AG08395 (cell line): Measurements from ENCODE around the gene FER.
A peak's percentile ranks its signal among the peaks of the same experiment; 100 is the strongest.
"Not testable (repeated sequence)": the region's sequence is repeated elsewhere in the genome, so short reads cannot be mapped to it uniquely, and the experiment has no call there.

Source experiments
- DNase-seq: peaks from one replicate; pipeline ENCODE4 v3.0.0; 2012; ENCODE audit warnings: mixed read lengths, low spot score

Gene FER

GRCh38 chr5:108747111-108747773 lies 455 bp upstream of the FER start:
- DNase-seq = no peak

DNA sequence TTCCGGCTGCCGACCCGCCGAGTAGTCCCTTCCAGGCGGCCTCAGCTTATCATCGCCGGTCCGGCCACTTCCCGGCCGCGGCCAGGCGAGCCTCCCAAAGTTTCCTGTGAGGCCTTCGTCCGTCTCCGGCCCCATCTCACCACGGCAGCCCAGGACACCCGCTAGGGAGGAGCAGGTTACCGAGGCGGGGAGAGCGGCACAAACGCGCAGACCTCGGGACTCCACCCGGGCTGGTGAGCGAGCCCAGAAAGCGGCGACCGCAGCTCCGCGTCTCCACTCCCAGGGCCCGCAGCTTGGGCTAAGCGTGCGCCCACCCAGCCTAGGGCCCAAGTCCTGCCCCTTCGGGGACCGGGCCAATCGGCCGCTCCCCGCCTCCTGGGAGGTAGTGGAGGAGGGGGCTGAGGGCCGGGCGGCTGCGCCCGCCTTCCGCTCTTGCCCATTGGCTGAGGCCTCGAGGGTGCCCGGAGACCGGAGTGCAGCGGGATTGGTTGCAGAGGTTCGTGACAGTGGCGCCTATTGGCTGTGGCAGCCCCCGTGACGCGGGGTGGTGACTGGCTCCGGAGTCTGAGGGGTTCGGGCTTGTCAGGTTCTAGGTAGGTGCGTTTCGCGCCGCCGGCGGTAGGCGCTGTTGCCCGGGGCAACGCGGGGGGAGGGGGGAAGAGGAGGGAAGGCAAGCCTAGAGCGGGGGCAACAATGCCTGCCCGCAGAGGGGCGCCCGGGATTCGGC lies 867 bp downstream of the FER start:
- peak; percentile 98 for DNase-seq

GRCh38 chr5:108749128-108749861 lies 1.6 kb downstream of the FER start:
- DNase-seq = peak; percentile 59

DNA sequence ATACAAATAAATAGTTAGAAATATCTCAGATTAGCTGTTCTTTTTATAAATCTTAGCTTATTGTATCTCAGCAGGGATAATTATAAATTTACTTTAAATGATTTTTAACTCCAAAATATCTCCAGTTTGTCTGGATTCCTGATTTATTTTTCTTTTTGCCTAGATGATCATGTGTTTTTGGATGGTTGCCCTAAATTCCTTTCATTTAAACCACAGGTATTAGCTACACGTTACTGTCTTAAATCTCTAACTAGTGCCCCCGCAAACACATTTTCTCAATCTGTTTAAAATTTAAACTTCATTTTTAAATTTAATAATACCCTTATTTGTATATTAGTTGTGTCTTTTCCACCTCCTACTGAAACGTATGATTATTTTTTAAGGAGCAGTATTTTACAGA lies 5.6 kb downstream of the FER start:
- no peak for DNase-seq

DNA sequence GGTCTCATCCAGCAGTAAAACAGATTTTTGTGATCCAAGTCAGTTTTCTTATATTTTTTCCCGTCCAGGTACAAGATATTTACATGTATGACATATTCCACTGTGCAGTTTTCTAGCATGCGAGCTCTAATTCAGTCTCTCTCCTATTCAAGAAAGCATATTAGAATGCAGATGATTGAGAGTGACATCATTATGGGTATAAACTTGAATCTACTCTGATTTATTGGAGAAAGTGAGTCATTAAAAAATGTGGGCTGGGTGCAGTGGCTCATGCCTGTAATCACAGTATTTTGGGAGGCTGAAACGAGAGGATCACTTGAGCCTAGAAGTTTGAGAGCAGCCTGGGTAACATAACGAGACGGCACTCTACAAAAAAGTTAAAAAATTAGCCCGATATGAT lies 6.2 kb downstream of the FER start:
- DNase-seq = peak; percentile 18

DNA sequence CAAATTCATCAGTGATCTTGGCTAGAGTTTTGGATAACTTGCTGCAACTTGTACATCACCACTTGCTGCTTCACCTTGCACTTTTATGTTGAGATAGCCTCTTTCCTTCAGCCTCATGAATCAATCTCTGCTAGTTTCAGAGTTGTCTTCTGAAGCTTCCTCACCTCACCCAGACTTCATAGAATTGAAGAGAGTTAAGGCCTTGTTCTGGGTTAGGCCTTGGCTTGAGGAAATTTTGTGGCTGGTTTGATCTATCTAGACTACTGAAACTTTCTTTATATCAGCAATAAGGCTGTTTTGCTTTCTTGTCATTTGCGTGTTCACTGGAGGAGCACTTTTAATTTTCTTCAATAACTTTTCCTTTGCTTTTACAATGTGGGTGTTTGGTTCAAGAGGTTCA lies 12.8 kb downstream of the FER start:
- DNase-seq = no peak

- DNase-seq = no peak
These were observed 15.0 kb downstream of the FER start for GRCh38 chr5:108762660-108763059.

- DNase-seq = no peak
These were observed 15.7 kb downstream of the FER start for GRCh38 chr5:108763222-108763916.

DNA sequence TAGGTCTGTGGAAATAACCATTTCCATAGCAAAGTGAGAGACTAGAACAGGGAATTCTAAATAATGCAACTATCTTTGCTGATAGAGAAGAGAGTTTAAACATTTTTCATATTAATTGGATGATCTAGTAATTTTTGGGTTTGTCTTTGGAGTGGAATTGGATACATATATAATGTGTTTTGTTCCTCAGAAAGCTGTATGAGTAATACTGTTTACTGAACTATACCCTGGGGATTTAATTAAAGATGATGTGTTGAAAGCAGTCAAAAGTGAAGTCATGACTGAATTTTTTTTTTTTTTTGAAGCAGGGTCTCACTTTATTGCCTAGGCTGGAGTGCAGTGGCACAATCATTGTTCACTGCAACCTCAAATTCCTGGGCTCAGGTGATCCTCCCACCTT lies 17.9 kb downstream of the FER start:
- DNase-seq = no peak

- not testable (repeated sequence) for DNase-seq
These were observed 19.2 kb downstream of the FER start for GRCh38 chr5:108766916-108767315.

GRCh38 chr5:108769352-108769751 lies 21.7 kb downstream of the FER start:
- no peak for DNase-seq

DNA sequence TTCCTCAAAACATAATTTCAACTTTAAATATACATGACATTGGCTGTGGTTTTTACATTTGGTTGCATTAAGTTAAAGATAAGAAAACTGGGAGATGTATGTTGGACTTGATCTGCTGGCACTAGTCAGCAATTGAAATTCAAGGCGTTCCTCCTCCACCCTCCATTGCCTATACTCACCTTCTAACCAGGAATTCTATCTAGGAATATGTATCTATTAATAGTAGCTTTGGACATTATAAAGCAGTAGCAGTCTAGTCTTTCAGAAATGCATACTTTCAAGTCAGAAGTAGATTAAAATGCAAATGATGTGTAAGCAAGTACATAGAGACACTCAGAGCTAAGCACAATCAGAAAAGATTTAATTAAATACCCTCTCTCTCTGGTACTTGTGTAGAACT lies 24.9 kb downstream of the FER start:
- no peak for DNase-seq

- no peak for DNase-seq
These were observed 25.6 kb downstream of the FER start for GRCh38 chr5:108773330-108773729.

- DNase-seq = not testable (repeated sequence)
These were observed 26.4 kb downstream of the FER start for GRCh38 chr5:108774079-108774478.

GRCh38 chr5:108777582-108777981 lies 29.9 kb downstream of the FER start:
- DNase-seq = not testable (repeated sequence)

DNA sequence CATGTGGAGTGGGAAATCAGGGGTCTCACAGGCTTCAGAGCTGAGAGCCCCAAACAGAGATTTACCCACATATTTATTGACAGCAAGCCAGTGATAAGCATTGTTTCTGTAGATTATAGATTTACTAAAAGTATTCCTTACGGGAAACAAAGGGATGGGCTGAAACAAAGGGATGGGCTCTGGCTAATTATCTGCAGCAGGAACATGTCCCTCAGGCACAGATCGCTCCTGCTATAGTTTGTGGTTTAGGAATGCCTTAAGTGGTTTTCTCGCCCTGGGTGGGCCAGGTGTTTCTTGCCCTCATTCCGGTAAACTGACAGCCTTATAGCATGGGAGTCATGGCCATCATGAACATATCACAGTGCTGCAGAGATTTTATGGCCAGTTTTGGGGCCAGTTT lies 36.9 kb downstream of the FER start:
- not testable (repeated sequence) for DNase-seq

GRCh38 chr5:108786806-108787483 lies 39.2 kb downstream of the FER start:
- DNase-seq = no peak

DNA sequence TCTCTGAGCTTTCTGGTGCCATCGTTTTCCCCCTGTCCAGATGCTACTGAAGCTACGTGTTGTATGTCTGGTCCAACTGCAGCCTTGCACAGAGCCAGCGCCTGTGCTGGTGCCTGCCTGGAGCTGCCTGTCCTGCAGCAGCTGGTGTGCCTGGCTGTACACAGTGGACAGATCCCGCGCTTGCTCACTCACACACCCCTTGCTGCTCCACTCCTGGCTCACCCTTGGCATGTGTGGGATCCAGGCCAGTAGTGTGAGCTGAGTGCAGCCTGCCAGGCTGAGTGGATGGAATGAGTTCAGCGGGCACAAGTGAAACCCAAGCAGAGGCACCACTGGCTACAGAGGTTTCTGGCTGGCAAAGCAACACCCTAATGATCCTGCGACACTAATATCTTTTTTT lies 40.4 kb downstream of the FER start:
- no peak for DNase-seq

DNA sequence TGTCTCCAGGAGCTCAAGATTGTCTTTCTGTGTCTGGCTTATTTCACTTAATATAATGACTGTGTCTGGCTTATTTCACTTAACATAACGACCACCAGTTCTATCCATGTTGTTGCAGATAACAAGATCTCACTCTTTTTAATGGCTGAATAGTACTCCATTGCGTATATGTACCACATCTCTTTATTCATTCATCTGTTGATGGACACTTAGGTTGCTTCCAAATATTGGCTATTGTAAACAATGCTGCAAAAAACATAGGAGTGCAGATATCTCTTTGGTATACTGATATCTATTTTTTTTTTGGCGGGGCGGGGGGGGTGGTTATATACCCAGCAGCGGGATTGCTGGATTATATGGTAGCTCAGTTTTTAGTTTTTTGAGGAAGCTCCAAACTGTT lies 45.5 kb downstream of the FER start:
- no peak for DNase-seq

GRCh38 chr5:108794349-108794748 lies 46.7 kb downstream of the FER start:
- DNase-seq = not testable (repeated sequence)

DNA sequence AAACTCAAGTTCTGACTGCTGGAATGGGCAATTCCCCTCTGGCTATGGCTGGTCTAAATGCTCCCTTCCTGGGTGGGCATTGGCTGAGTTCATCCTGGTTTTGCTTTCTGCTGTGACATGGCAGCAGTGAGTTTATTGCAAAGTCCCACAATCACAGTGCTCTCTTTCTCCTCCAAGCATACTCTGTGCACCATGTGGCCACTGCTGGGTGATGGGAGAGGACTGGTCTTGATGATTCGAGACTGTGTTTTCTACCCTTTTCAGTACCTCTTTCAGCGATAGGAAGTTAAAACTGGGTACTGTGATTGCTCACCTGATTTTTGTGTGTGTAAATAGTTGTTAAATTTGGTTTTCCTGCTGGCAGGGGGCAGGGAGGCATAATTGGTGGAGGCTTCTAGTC lies 49.7 kb downstream of the FER start:
- DNase-seq = no peak

DNA sequence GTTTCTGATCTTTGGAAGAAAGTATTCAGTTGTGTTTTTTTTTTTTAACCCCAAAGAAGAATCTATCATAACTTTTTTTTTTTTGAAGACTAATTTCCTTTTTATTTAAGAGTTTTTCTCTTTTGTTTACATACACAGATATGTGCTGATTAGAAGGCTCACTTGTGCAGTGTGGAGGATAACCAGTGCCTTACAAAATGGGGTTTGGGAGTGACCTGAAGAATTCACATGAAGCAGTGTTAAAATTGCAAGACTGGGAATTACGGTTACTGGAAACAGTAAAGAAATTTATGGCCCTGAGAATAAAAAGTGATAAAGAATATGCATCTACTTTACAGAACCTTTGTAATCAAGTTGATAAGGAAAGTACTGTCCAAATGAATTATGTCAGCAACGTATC lies 50.3 kb downstream of the FER start:
- no peak for DNase-seq
